HG02981 (cell line): ENCODE measurements around the gene SEMA3F.

Source experiments
- ATAC-seq: cut with Tn5 transposase; IDR thresholded peaks from one replicate; pipeline ENCODE4 v1.9.1; 2021; ENCODE audit warnings: mild to moderate bottlenecking, moderate library complexity; ENCODE audit not compliant: unreplicated experiment

The SEMA3F gene

GRCh38 chr3:50230104-50230793 is 75.1 kb downstream of the SEMA3F start:
- no peak for ATAC-seq

GRCh38 chr3:50230794-50231125 is 75.6 kb downstream of the SEMA3F start:
- ATAC-seq: no peak

GRCh38 chr3:50231581-50231980 is 76.5 kb downstream of the SEMA3F start:
- no peak for ATAC-seq

- no peak for ATAC-seq
Observed at GRCh38 chr3:50232303-50232702, 77.2 kb downstream of the SEMA3F start.

- no peak for ATAC-seq
Observed at GRCh38 chr3:50233176-50233575, 78.1 kb downstream of the SEMA3F start.

GRCh38 chr3:50235716-50236483 is 80.8 kb downstream of the SEMA3F start, which contains the start of gene GNAI2:
Gene GNAI2, plus strand, starts transcription at chr3:50236204. Its CDS starts 132 bp downstream, at chr3:50236336.
- ATAC-seq: peak; percentile 94

- no peak for ATAC-seq
Observed at GRCh38 chr3:50236484-50237132, 81.5 kb downstream of the SEMA3F start.

- no peak for ATAC-seq
Observed at GRCh38 chr3:50237133-50237651, 82.1 kb downstream of the SEMA3F start.

- ATAC-seq: peak; percentile 31
Observed at GRCh38 chr3:50237754-50238548, 82.8 kb downstream of the SEMA3F start.

- no peak for ATAC-seq
Observed at GRCh38 chr3:50238549-50239026, 83.5 kb downstream of the SEMA3F start.
